ENCODE measurements around the gene GCDH. TPM values are rescaled to one million over a fixed set of nuclear protein-coding genes. Genes with fewer than 3 reads are reported as not detected.
A peak's percentile ranks its signal among the peaks of the same experiment; 100 is the strongest.

Gene GCDH
- total RNA-seq, 1 donor from 2014 or later, result 35.2 TPM

- Histone ChIP-seq H3K4me3 (ENCODE audit: low read depth, low read length) (peak overlapping the region; percentile 95), H3K36me3 (ENCODE audit: control insufficient read depth, insufficient read depth, low read length) (no peaks in the 10 kb centered on the region), H3K27me3 (ENCODE audit: control insufficient read depth, insufficient read depth, low read length) (peaks cover 11% of the 10 kb centered on the region)
- DNase-seq (ENCODE audit: low read depth), result no peak
- TF ChIP-seq CTCF (IDR thresholded peaks at IDR 0.05; ENCODE audit: insufficient read depth, low read length, poor library complexity, severe bottlenecking), result no peak
Measured at GRCh38 chr19:12891553-12892021, 627 bp downstream of the GCDH start.

GRCh38 chr19:12893582-12893981 lies 2.6 kb downstream of the GCDH start:
- H3K36me3 ChIP-seq (ENCODE audit: control insufficient read depth, insufficient read depth, low read length), result no peaks in the 10 kb centered on the region
- DNase-seq (ENCODE audit: low read depth), result no peak
- no peak for TF ChIP-seq CTCF (IDR thresholded peaks at IDR 0.05; ENCODE audit: insufficient read depth, low read length, poor library complexity, severe bottlenecking)
- no peaks in the 10 kb centered on the region for H3K27me3 ChIP-seq (ENCODE audit: control insufficient read depth, insufficient read depth, low read length)
- no peak overlapping the region for H3K4me3 ChIP-seq (ENCODE audit: low read depth, low read length)

GRCh38 chr19:12896460-12896859 lies 5.5 kb downstream of the GCDH start:
- Histone ChIP-seq H3K4me3 (ENCODE audit: low read depth, low read length) (no peak overlapping the region), H3K36me3 (ENCODE audit: control insufficient read depth, insufficient read depth, low read length) (no peaks in the 10 kb centered on the region), H3K27me3 (ENCODE audit: control insufficient read depth, insufficient read depth, low read length) (no peaks in the 10 kb centered on the region)
- DNase-seq (ENCODE audit: low read depth), result no peak
- TF ChIP-seq CTCF (IDR thresholded peaks at IDR 0.05; ENCODE audit: insufficient read depth, low read length, poor library complexity, severe bottlenecking), result no peak

GRCh38 chr19:12899891-12900518 lies 9.0 kb downstream of the GCDH start:
- DNase-seq (ENCODE audit: low read depth), result no peak
- Histone ChIP-seq H3K36me3 (ENCODE audit: control insufficient read depth, insufficient read depth, low read length) (no peaks in the 10 kb centered on the region), H3K27me3 (ENCODE audit: control insufficient read depth, insufficient read depth, low read length) (no peaks in the 10 kb centered on the region), H3K4me3 (ENCODE audit: low read depth, low read length) (no peak overlapping the region)
- no peak for TF ChIP-seq CTCF (IDR thresholded peaks at IDR 0.05; ENCODE audit: insufficient read depth, low read length, poor library complexity, severe bottlenecking)

GRCh38 chr19:12907166-12907565 lies 16.2 kb downstream of the GCDH start:
- TF ChIP-seq CTCF (IDR thresholded peaks at IDR 0.05; ENCODE audit: insufficient read depth, low read length, poor library complexity, severe bottlenecking), result no peak
- no peaks in the 10 kb centered on the region for H3K27me3 ChIP-seq (ENCODE audit: control insufficient read depth, insufficient read depth, low read length)
- DNase-seq (ENCODE audit: low read depth), result no peak
- H3K36me3 ChIP-seq (ENCODE audit: control insufficient read depth, insufficient read depth, low read length), result no peaks in the 10 kb centered on the region
- no peak overlapping the region for H3K4me3 ChIP-seq (ENCODE audit: low read depth, low read length)

GRCh38 chr19:12912571-12912970 lies 21.6 kb downstream of the GCDH start:
- TF ChIP-seq CTCF (IDR thresholded peaks at IDR 0.05; ENCODE audit: insufficient read depth, low read length, poor library complexity, severe bottlenecking), result no peak
- no peak for DNase-seq (ENCODE audit: low read depth)
- no peaks in the 10 kb centered on the region for H3K27me3 ChIP-seq (ENCODE audit: control insufficient read depth, insufficient read depth, low read length)
- H3K4me3 ChIP-seq (ENCODE audit: low read depth, low read length), result no peak overlapping the region
- no peaks in the 10 kb centered on the region for H3K36me3 ChIP-seq (ENCODE audit: control insufficient read depth, insufficient read depth, low read length)
